Measurements from ENCODE around the gene OR8G1. TPM values are rescaled to one million over a fixed set of nuclear protein-coding genes. Genes with fewer than 3 reads are reported as not detected.
"Not testable (repeated sequence)": the region's sequence is repeated elsewhere in the genome, so short reads cannot be mapped to it uniquely, and the experiment has no call there.

Gene OR8G1, protein sequence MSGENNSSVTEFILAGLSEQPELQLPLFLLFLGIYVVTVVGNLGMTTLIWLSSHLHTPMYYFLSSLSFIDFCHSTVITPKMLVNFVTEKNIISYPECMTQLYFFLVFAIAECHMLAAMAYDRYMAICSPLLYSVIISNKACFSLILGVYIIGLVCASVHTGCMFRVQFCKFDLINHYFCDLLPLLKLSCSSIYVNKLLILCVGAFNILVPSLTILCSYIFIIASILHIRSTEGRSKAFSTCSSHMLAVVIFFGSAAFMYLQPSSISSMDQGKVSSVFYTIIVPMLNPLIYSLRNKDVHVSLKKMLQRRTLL
- under 1 TPM in 1 of 12 donors, not detected in 11; 0.04 TPM for polyA plus RNA-seq (ENCODE audit: insufficient read length in 12 of 12)
- long read RNA-seq, donor 1, result 0 reads
- long read RNA-seq, donor 2, result 0 reads
- long read RNA-seq, donor 3, result 0 reads
- long read RNA-seq, donor 4, result 0 reads
- long read RNA-seq, donor 5, result 0 reads
- long read RNA-seq, donor 6, result 0 reads
- long read RNA-seq, donor 7, result 0 reads
- long read RNA-seq, donor 8, result 0 reads
- long read RNA-seq, donor 9, result 0 reads
- long read RNA-seq, donor 10, result 0 reads
- long read RNA-seq, donor 11, result 0 reads

DNA sequence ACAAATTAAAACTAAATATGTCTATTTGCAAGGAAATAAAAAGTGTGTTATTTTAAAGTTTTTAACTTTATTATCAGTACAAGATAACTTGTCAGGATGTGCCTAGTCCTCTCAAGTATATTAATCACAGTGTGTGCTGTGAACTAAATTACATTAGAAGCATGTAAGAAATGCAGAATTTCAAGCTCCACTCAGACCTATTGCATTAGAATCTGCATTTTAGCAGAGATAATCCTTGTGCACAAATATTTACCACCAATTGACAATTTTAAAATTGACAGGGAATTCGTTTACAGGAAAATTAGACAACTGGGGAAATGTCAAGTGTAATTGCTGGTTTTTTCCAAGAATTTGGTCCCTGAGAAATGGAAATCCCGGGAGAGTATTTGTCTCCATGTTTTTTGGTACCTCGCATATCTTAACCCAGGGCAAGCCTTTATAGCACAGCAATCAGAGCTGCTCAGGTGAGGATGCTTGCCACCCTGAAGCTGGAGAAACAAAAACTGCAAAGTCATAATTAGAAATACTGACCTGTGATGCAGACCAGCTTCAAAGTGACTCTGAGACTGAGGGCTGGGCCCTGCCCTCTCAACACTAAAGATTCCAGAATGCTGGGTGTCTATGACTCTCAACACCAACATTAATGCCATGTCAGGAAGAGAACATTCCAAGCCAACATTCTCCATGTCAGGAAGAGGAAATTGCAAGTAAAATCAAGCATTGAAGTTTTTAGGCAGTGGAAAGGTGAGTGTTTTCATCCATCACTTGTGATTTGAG lies at the start of gene OR8G1:
Gene OR8G1 (plus strand): TSS at position 475 of the 777 bp plus-strand sequence. CDS start 8,581 bp downstream, outside the sequence.
- no peak for DNase-seq

DNA sequence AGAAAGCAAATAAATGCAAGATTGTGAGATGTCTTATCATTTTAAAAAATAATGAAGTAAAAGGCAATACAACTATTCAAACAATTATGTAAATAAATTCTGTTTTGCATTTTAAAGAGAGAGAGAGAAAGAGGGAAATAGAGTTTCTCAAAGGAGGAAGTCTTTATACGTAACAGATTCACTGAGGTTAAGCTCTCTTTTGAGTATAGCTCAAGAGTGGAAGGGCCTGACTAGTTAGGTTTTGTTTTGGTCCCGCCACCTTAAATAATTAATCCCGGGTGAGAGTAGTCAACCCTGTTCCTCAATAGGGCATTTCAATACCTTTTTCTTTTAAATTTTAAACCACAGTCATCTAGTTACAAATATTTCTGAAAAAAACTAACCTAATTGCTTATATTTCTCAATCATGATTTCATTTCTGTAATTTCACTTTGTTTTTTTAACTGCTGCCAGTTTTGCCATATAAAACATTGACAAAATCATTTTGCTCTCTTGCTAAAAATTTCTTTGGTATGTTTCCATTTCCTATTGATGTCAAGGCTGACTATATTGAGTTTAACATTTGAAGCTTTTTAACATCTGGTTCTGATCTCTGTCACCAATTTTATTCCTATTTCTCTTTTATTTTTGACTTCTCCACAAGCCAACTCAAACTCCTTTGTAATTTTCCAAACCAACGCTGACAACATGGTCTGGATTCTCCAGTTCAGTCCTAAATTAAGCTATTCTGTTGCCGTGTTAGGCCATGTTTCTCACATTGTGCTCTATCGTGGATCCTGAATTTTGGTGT lies 47.5 kb upstream of the OR8G1 start:
- no peak for DNase-seq

DNA sequence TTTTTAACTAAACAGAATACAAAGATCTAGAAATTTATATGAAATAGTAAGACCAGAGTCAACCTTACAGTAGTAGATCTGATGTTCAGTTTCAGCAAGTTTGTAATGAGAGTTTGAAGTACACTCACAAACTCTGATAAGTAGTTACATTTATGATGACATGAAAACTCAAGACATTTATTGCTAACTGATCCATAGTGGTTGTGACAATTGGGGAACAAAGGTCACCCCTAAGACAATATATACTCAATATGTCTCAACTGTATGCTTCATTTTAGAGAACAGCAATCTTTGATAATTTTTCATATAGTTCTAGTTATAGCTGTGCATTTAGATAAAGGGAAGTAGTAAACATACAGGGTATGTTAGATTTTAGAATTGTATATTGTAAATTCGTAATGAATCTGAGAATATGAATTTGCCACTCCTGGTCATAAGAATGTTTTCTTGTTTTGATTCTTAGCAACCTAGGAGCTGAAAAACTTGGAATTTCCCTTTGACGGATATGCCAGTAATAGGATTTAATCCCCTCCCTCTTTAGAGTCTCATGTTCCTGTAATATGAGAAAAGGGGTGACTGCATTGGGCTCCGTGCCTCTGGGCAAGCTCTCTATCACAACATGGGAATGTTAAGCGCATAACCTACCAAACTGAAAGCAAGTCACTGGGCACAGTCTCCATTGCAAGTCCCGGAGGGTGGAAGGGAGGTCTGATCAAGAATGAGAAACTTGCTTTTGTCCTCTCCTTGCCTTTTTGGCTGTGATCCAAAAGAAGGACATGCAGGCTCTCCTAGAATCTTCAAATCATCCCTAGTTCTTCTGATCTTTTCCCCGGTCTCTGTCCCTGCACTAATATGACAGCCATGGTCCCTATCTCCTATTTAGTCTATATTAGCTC lies 46.4 kb upstream of the OR8G1 start:
- DNase-seq, result peak; percentile 46

DNA sequence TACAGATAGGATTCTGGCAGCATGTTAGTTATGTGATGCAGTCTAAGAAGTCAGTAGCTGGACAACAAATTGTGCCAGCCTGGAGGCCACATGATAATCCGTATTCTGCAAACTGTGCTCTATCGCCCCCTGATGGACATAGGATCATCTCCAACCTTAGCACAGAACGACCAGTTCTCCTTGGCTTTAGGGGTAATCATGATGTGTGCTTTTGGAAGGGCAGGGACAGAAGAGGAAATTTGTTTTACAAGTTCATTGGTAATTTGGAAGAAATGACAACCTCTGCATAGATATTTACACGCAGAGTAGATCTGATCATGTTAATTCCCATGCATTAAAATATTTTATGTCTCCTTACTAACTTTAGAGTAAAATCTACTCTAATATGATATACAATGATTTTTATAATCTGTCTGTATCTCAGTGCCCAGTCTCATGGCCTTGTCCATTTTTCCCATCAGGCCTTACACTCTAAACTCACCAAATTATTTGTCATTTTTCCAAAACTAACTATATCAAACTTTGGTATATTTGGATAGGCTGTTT lies 45.6 kb upstream of the OR8G1 start:
- peak; percentile 35 for DNase-seq

DNA sequence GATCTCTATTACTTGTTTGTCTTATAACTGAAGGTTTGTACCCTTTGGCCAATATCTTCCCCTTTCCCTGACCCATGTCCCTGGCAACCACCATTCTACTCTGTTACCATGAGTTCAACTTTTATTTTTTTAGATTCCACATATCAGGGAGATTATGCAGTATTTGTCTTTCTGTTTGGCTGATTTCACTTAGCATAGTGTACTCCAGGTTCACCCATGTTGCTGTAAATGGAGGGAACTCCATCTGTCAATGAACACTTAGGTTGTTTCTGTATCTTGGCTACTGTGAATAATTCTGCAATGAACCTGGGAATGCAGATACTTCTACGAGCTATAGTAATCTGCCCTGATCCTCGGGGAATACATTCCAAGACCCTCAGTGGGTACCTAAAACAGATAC lies 42.9 kb upstream of the OR8G1 start:
- no peak for DNase-seq

DNA sequence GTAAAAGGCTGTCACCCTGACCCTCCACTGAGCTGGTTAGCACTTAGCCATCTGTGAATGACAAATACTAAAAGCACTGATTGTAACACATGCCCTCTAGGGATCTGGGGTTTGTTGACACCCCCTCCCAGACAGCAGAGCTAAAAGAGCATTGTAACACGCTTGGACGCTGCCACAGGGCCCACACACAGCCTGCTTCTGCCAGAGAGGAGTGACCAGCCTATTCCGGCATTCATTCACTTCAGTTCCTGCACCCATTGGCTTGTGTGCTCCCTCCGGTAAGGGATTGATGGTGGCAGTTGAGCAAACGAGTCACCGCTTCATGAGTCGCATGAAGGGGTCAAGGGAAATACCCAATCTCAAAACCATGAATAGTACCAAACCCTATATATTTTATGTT lies 42.0 kb upstream of the OR8G1 start:
- no peak for DNase-seq

DNA sequence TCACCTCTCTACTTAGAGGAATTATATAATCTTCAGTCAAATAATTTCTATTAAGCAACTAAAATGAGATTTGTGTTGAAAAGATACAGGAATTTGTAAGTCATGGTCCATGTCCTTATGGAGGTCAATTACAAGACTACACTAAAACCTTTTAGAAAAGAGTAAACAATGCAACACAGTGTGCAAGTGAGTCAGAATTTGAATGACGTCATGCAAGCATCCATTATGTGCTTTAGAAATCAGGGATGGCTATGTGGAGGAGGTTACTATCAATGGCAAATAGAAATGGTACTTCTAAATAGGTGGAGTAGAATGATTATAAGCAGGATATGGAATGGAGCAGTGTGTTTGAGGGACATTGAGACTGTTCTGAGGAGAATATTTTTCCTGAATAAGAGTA lies 41.2 kb upstream of the OR8G1 start:
- no peak for DNase-seq

DNA sequence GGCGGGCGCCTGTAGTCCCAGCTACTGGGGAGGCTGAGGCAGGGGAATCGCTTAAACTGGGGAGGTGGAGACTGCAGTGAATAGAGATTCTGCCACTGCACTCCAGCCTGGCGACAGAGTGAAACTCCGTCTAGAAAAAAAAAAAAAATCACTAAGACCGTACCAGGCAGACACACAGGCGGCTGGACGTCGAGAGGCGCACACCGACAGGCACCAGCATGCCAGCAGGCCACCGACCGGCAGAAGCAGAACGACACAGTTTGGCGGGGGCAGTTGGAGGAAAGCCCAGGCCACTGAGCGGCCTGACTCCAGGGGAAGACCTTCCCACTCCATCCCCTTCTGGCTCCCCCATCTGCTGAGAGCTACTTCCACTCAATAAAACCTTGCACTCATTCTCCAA lies 40.2 kb upstream of the OR8G1 start:
- no peak for DNase-seq

DNA sequence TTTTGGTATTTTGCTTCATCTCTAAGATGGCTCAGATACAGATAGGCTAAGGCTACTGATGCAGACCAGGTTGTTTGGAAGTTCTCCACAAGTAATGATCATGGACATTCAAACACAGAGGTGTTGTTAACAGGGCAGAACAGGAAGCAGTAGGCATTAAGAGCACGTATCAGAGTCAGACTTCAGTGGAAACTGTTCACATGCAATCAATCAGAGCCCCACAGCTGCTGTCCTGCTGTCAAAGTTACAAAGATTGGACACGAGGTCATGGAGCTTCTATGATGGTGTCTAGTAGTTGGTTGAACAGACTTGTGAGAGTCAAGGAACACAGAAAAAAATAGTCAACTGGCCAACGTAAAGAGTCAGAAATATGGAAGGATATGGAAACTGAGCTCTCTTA lies 37.9 kb upstream of the OR8G1 start:
- DNase-seq, result no peak

DNA sequence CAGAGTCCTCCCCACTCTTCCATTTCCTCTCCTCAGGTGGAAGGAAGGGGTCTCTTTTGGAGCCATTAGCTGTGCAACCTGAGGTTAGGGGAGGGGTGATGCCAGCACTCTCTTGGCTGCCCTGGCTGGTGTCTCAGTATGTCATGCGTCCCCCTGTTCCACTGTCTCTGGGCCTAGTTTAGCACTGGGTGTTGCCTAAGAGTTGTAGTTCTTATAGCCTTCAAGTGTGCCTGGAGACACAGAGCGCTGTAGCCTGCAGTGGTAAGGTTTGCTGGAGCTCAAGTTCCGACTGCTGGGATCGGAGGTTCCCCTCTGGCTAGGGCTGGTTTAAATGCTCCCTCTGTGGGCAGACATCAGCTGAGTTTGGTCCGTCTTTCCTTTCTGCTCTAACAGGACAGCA lies 36.9 kb upstream of the OR8G1 start:
- no peak for DNase-seq

DNA sequence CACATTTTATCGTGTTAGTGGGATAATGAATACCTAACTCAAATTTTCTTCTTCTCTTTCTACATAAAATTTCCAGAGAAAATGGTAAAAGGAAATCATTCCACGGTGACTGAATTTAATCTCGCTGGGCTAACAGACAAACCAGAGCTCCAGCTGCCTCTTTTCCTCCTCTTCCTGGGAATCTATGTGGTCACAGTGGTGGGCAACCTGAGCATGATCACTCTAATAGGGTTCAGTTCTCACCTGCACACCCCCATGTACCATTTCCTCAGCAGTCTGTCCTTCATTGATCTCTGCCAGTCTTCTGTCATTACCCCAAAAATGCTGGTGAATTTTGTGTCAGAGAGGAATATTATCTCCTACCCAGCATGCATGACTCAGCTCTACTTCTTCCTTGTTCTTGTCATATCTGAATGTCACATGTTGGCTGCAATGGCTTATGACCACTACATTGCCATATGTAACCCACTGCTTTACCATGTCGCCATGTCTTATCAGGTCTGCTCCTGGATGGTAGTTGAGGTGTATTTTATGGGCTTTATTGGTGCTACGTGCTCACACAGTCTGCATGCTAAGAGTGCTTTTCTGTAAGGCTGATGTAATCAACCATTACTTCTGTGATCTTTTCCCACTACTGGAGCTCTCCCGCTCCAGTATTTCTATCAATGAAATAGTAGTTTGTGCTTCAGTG lies 33.6 kb upstream of the OR8G1 start:
- DNase-seq, result no peak

DNA sequence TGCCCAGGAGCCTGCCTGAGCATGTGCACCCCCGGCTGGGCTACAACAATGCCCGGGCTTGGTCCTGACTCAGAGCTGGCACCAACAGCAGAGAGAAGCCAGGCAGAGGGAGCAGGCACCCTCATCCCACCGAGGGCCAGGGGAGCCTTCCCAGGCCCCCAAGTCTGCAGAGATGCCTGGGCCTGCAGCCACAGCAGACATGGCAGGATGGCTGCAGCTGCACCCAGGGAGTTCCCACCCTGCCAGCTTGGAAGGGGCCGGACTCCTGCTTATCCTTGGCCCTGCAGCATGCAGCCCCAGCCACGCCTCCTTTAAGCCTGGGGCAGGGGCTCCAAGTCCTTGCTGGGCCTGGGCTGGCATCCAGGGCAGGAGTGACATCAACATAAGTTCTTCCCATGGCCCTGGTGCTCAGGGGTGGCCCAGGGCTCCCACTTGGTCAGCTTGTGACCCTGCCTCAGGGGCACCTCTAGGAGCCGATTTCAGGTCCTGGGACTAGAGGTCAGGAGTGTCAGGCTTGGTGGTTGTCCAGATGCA lies 31.0 kb upstream of the OR8G1 start:
- DNase-seq, result no peak

DNA sequence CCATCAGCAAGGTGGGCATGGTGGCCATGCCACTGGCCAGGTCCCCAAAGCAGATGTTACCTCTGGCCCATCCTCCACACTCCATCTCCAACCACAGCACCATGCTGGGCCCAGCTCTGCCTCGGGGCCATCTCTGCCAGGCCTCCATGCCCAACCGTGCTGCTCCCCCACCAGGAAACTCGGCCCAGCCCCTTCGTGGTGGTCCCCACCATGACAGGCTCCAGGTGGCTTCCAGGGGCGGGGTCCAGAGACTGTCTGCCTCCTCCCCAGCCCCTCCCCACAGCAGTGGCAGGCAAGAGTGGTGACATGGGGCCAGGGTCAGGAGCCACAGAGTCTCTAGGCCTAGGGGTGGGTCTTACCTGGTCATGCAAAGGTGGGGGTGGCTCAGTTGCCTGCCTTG lies 30.5 kb upstream of the OR8G1 start:
- no peak for DNase-seq

DNA sequence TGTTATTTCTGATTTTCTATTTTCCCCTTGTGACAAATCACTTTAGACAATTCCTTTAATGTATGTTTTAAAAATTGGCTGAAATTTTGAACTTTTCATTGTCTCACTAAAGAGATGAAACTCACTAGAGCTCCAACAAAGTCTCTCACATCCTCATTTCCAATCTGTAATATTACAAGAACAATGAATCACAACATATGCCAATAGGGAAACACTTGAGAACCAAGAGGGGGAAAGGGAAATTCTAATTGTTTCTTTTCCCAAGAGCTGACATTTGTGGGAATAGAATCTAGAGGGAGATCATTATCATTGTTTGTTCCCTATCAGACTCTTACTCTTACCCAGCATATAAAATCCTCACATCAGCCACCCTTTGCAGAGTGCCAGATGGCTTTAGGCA lies 29.6 kb upstream of the OR8G1 start:
- no peak for DNase-seq

DNA sequence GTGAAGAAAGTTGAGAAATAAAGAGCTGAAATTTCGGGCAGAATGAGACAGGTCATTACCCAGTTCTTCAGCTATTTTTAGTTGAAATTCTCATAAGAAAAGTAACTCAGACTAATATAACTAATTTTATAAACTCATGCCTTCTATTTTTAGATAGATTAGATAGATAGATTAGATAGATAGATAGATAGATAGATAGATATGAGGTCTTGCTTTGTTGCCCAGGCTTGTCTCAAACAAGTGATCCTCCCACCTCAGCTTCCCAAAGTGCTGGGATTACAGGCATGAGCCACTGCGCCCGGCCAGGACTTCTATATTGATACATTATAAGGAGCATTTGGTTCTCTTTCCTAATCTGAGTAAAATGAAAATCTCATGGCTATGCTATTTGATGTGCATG lies 26.9 kb upstream of the OR8G1 start:
- DNase-seq, result no peak

DNA sequence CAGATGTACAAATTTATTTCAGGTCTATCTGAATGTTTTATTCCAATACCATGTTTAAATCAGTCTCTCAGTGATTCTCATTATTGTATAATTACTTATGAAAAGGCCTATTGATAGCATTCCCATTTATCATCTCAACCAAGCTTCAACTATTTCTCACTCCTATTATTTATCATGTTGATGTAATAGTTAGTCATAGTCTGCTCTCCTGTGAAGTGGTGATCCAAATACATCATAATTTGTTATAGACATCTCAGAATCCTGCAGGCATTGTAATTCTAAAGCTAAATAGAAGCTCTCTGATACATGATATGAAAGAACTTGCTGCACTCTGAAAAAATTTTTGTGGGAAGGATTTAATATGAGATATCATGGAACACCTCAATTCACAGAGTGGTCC lies 21.8 kb upstream of the OR8G1 start:
- no peak for DNase-seq

DNA sequence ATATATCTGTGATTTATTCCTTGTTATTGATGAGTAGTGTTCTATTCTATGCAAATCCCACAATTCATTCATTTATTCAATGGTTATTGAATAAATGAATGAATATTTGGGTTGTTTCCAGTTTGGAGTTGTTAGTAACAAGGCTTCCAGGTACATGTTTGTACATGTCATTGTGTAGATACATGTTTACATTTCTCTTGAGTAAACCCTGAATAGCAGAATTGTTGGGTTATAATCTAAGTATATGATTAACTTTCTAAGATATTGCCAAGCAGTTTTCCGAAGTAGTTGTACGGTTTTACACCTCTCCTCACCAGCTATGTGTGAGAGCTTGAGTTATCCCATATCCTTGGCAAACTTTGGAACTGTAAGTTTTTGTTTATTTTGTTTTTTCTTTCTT lies 18.5 kb upstream of the OR8G1 start:
- DNase-seq, result no peak

DNA sequence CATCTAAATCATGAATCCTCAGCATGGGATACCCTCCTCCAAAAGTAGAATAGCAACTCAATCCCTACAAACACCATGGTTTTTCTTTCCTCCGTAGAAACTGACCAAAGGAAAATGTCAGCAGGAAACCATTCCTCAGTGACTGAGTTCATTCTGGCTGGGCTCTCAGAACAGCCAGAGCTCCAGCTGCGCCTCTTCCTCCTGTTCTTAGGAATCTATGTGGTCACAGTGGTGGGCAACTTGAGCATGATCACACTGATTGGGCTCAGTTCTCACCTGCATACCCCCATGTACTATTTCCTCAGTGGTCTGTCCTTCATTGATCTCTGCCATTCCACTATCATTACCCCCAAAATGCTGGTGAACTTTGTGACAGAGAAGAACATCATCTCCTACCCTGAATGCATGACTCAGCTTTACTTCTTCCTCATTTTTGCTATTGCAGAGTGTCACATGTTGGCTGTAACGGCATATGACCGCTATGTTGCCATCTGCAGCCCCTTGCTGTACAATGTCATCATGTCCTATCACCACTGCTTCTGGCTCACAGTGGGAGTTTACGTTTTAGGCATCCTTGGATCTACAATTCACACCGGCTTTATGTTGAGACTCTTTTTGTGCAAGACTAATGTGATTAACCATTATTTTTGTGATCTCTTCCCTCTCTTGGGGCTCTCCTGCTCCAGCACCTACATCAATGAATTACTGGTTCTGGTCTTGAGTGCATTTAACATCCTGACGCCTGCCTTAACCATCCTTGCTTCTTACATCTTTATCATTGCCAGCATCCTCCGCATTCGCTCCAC lies 16.1 kb upstream of the OR8G1 start:
- not testable (repeated sequence) for DNase-seq

DNA sequence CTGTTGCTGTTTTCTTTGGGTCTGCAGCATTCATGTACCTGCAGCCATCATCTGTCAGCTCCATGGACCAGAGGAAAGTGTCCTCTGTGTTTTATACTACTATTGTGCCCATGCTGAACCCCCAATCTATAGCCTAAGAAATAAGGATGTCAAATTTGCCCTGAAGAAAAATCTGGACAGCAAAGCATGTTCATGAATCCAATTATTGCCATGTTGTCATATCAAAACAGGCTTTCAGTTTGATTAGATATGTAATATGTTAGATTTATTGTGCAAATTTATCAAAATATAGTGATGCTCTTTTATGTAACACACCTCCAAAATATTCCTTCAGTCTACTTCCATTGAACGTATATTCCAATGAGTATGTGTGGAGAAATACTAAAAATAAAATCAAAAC lies 15.4 kb upstream of the OR8G1 start:
- no peak for DNase-seq

Measured in muscle of arm (tissue), 14 donors.